Epithelial cell of proximal tubule (primary cell): ENCODE data around the gene COMMD1. TPM values are rescaled to one million over a fixed set of nuclear protein-coding genes. Genes with fewer than 3 reads are reported as not detected.
"Not testable (repeated sequence)": the region's sequence is repeated elsewhere in the genome, so short reads cannot be mapped to it uniquely, and the experiment has no call there.

Experiments
- DNase-seq: peaks from one replicate; pipeline ENCODE4 v3.0.0-alpha.2; 2011; ENCODE audit warnings: low read depth
- H3K4me3 ChIP-seq: 2 replicates; pipeline ENCODE4 v1.5.1; 2011; ENCODE audit warnings: low read depth, mild to moderate bottlenecking, low read length
- total RNA-seq: library from RNA; depleted of rRNA; stranded (reverse); fragments of >200 nt; gene quantifications from 2 replicates; pipeline ENCODE4 v1.2.3, GENCODE V29; 2015
- TF ChIP-seq, protein P1 (sequence below): conservative IDR thresholded peaks from 2 replicates; pipeline ENCODE4 v1.5.1; 2012; ENCODE audit warnings: low read depth, mild to moderate bottlenecking, low read length

Gene COMMD1
- total RNA-seq, 1 donor from 2014 or later: 37.4 TPM

- DNase-seq: no peak
- H3K4me3 ChIP-seq: no peak overlapping the region
- TF ChIP-seq, protein P1, sequence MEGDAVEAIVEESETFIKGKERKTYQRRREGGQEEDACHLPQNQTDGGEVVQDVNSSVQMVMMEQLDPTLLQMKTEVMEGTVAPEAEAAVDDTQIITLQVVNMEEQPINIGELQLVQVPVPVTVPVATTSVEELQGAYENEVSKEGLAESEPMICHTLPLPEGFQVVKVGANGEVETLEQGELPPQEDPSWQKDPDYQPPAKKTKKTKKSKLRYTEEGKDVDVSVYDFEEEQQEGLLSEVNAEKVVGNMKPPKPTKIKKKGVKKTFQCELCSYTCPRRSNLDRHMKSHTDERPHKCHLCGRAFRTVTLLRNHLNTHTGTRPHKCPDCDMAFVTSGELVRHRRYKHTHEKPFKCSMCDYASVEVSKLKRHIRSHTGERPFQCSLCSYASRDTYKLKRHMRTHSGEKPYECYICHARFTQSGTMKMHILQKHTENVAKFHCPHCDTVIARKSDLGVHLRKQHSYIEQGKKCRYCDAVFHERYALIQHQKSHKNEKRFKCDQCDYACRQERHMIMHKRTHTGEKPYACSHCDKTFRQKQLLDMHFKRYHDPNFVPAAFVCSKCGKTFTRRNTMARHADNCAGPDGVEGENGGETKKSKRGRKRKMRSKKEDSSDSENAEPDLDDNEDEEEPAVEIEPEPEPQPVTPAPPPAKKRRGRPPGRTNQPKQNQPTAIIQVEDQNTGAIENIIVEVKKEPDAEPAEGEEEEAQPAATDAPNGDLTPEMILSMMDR: no peak
Measured at GRCh38 chr2:62116983-62117382, 211.5 kb downstream of the COMMD1 start.

DNA sequence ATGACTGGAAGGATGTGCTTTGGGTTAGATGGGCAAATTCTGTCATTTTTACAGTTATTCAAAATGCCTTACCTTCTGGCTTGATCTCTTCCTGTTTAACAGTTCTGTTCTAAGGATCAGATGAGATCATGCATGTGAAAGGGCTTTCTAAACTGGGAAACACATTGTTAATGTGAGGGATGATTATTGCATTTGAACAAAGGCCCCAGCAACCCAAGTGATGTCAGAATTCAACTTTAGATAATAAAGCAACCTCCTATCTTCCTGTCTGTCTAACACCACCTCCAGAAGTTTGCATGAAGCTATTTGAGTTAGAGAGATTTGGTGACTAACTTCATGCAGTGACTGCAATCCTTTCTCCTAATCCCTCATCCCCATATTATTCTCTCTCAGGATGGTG lies 212.7 kb downstream of the COMMD1 start:
- DNase-seq: no peak
- TF ChIP-seq, protein P1: no peak
- H3K4me3 ChIP-seq: no peak overlapping the region

- TF ChIP-seq, protein P1: no peak
- no peak overlapping the region for H3K4me3 ChIP-seq
- DNase-seq: no peak
Measured at GRCh38 chr2:62119311-62119974, 214.0 kb downstream of the COMMD1 start.

DNA sequence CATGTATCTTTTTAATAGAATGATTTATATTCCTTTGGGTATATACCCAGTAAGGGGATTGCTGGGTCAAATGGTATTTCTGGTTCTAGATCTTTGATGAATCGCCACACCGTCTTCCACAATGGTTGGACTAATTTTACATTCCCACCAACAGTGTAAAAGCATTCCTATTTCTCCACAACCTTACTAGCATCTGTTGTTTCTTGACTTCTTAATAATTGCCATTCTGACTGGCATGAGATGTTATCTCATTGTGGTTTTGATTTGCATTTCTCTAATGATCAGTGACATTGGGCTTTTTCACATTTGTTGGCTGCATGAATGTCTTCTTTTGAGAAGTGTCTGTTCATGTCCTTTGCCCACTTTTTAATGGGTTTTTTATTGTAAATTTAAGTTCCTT lies 220.8 kb downstream of the COMMD1 start:
- not testable (repeated sequence) for DNase-seq, H3K4me3 ChIP-seq

- no peak for DNase-seq
- H3K4me3 ChIP-seq: no peak overlapping the region
- TF ChIP-seq, protein P1: no peak
Measured at GRCh38 chr2:62133320-62133823, 227.9 kb downstream of the COMMD1 start.

GRCh38 chr2:62136956-62137830 lies 231.7 kb downstream of the COMMD1 start:
- H3K4me3 ChIP-seq: no peak overlapping the region
- TF ChIP-seq, protein P1: no peak
- DNase-seq: no peak

DNA sequence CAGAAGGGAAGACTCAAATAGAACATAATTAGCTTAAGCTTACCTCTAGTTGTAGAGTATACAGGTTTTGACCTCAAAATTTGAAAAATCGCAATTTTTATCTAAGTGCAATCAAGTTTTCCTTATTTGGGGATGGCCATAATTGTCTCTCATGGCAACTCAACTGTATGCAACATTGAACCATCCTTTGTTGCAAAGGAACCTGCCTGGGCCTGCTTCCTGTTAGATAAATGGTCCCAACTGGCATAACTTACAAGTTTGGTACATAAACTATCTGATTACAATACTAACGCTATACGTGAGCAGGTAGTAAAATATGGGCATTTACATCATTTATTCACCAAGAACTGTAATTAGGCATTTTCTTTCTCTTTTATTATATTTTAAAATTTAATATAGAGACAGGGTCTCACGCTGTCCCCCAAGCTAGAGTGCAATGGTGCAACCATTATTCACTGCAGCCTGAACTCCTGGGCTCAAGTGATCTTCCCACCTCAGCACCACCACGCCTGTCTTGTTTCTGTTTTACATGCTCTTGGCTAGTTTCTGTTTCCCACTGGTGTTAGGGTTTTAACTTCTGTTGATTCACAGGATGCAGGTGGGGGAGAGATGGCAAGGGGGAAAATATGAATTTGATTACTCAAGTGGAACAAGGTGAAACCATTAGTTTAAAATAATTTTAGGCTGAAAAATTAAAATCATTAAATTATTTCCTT lies 235.1 kb downstream of the COMMD1 start:
- DNase-seq: no peak
- TF ChIP-seq, protein P1: no peak
- no peak overlapping the region for H3K4me3 ChIP-seq
